ENCODE measurements around the gene GPX4. TPM values are rescaled to one million over a fixed set of nuclear protein-coding genes. Genes with fewer than 3 reads are reported as not detected.

Gene GPX4
- total and polyA plus RNA-seq, 2 of the 13 experiments (the other 11 are each of a cell fraction or from before 2014, with no cell fraction given), result 535 to 613 TPM

DNA sequence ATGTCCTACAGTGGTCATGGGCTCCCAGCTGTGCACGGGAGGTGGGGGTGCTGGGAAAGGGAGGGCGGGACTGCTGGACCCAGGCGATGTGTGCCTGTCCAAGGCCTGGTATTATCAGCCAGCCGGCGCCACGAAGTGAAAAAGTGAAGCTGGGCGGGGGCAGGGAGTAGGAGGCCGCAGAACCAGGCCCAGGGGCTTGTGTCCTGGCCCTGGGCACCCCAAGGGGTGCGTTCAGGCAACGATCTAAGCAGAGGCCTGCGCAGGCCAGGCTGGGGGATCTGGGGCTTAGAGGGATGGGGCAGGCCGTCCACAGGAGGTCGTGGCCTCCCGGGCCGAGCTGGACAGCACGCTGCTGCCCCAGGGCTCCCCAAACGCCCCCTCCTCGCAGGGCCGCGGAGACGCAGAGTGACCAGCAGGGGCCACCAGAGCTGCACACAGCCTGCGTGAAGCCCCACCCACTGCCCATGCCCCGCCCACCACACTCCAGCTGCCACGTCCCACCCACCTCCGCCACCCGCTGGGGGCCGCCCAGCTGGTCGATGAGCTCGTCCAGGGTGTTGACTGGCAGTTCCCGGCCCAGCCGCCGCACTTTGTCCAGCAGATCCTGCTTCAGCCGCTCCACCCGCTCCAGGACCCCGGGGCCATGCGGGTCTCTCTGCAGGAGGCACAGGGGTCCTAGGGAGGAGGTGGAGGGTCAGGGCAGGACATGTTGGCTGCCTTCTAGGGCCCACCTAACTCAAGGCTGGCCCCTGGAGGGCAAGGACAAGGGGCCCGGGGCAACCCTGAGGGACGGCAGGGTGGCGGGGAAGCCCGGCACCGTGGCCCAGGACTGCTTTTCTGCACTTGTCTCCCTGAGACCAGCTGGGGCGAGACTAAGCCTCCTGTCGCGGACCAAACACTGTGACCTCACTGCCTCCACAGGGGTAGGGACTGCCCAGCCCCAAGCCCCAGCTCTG lies 9.5 kb downstream of the GPX4 start (continued):
- TF ChIP-seq RELA (CRISPR knock-in tag; IDR thresholded peaks at IDR 0.05) (no peak), BCL6 (CRISPR knock-in tag; IDR thresholded peaks at IDR 0.05) (peak; percentile 30; the same call in 1 of the 2 replicates), FOXA1 (IDR thresholded peaks at IDR 0.05) (no peak), FOXA1 (CRISPR knock-in tag; IDR thresholded peaks at IDR 0.05) (peak; percentile 74), XBP1 (CRISPR knock-in tag; IDR thresholded peaks at IDR 0.05) (0 out of 2 replicates have a peak, but pooled peaks have one; percentile 33), ZNF263 (CRISPR knock-in tag; IDR thresholded peaks at IDR 0.05) (peak; percentile 56), IKZF1 (IDR thresholded peaks at IDR 0.05) (no peak), ZNF20 (CRISPR knock-in tag; IDR thresholded peaks at IDR 0.05) (no peak), SYNCRIP (IDR thresholded peaks at IDR 0.05; ENCODE audit: insufficient read depth, low read depth, low read length) (no peak), ZNF564 (CRISPR knock-in tag; IDR thresholded peaks at IDR 0.05) (no peak), FOXK2 (IDR thresholded peaks at IDR 0.05) (peak; percentile 42; the same call in 1 of the 2 replicates), ZMYM2 (CRISPR knock-in tag; IDR thresholded peaks at IDR 0.05) (0 out of 2 replicates have a peak, but pooled peaks have one; percentile 22), LCORL (IDR thresholded peaks at IDR 0.05) (no peak), LCORL (CRISPR knock-in tag; IDR thresholded peaks at IDR 0.05) (peak; percentile 95), PLRG1 (conservative IDR thresholded peaks at IDR 0.05) (no peak), MYNN (CRISPR knock-in tag; IDR thresholded peaks at IDR 0.05; ENCODE audit: low read depth) (no peak), MYC (CRISPR knock-in tag; IDR thresholded peaks at IDR 0.05; ENCODE audit: borderline replicate concordance) (peak; percentile 80; the same call in 1 of the 2 replicates), ZSCAN12 (CRISPR knock-in tag; IDR thresholded peaks at IDR 0.05) (no peak)
- TF ChIP-seq, protein P1, sequence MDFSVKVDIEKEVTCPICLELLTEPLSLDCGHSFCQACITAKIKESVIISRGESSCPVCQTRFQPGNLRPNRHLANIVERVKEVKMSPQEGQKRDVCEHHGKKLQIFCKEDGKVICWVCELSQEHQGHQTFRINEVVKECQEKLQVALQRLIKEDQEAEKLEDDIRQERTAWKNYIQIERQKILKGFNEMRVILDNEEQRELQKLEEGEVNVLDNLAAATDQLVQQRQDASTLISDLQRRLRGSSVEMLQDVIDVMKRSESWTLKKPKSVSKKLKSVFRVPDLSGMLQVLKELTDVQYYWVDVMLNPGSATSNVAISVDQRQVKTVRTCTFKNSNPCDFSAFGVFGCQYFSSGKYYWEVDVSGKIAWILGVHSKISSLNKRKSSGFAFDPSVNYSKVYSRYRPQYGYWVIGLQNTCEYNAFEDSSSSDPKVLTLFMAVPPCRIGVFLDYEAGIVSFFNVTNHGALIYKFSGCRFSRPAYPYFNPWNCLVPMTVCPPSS (IDR thresholded peaks at IDR 0.05), result no peak
- TF ChIP-seq, protein P2, sequence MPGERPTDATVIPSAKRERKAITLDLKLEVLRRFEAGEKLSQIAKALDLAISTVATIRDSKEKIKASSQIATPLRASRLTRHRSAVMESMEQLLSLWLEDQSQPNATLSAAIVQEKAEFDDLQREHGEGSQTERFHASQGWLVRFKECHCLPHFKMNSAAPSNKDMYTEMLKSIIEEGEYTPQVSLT (CRISPR knock-in tag; IDR thresholded peaks at IDR 0.05; ENCODE audit: borderline replicate concordance, low read depth), result no peak
- TF ChIP-seq, protein P3, sequence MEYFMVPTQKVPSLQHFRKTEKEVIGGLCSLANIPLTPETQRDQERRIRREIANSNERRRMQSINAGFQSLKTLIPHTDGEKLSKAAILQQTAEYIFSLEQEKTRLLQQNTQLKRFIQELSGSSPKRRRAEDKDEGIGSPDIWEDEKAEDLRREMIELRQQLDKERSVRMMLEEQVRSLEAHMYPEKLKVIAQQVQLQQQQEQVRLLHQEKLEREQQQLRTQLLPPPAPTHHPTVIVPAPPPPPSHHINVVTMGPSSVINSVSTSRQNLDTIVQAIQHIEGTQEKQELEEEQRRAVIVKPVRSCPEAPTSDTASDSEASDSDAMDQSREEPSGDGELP (IDR thresholded peaks at IDR 0.05; ENCODE audit: borderline replicate concordance, low read depth), result peak; percentile 99
- TF ChIP-seq, protein P4, sequence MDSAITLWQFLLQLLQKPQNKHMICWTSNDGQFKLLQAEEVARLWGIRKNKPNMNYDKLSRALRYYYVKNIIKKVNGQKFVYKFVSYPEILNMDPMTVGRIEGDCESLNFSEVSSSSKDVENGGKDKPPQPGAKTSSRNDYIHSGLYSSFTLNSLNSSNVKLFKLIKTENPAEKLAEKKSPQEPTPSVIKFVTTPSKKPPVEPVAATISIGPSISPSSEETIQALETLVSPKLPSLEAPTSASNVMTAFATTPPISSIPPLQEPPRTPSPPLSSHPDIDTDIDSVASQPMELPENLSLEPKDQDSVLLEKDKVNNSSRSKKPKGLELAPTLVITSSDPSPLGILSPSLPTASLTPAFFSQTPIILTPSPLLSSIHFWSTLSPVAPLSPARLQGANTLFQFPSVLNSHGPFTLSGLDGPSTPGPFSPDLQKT (CRISPR knock-in tag; IDR thresholded peaks at IDR 0.05; ENCODE audit: borderline replicate concordance), result no peak
- TF ChIP-seq, protein P5, sequence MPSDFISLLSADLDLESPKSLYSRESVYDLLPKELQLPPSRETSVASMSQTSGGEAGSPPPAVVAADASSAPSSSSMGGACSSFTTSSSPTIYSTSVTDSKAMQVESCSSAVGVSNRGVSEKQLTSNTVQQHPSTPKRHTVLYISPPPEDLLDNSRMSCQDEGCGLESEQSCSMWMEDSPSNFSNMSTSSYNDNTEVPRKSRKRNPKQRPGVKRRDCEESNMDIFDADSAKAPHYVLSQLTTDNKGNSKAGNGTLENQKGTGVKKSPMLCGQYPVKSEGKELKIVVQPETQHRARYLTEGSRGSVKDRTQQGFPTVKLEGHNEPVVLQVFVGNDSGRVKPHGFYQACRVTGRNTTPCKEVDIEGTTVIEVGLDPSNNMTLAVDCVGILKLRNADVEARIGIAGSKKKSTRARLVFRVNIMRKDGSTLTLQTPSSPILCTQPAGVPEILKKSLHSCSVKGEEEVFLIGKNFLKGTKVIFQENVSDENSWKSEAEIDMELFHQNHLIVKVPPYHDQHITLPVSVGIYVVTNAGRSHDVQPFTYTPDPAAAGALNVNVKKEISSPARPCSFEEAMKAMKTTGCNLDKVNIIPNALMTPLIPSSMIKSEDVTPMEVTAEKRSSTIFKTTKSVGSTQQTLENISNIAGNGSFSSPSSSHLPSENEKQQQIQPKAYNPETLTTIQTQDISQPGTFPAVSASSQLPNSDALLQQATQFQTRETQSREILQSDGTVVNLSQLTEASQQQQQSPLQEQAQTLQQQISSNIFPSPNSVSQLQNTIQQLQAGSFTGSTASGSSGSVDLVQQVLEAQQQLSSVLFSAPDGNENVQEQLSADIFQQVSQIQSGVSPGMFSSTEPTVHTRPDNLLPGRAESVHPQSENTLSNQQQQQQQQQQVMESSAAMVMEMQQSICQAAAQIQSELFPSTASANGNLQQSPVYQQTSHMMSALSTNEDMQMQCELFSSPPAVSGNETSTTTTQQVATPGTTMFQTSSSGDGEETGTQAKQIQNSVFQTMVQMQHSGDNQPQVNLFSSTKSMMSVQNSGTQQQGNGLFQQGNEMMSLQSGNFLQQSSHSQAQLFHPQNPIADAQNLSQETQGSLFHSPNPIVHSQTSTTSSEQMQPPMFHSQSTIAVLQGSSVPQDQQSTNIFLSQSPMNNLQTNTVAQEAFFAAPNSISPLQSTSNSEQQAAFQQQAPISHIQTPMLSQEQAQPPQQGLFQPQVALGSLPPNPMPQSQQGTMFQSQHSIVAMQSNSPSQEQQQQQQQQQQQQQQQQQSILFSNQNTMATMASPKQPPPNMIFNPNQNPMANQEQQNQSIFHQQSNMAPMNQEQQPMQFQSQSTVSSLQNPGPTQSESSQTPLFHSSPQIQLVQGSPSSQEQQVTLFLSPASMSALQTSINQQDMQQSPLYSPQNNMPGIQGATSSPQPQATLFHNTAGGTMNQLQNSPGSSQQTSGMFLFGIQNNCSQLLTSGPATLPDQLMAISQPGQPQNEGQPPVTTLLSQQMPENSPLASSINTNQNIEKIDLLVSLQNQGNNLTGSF (CRISPR knock-in tag; IDR thresholded peaks at IDR 0.05), result no peak
